HK-2 (cell line): Measurements from ENCODE around the gene MAGEA3.
"Not testable (repeated sequence)": the region's sequence is repeated elsewhere in the genome, so short reads cannot be mapped to it uniquely, and the experiment has no call there.

Experiments
- DNase-seq: peaks from one replicate; pipeline ENCODE4 v3.0.0-alpha.2; 2018; ENCODE audit not compliant: unreplicated experiment

The MAGEA3 gene

GRCh38 chrX:152735860-152736511, 37.4 kb downstream of the MAGEA3 start:
- DNase-seq, result no peak

- not testable (repeated sequence) for DNase-seq
Measured at GRCh38 chrX:152736528-152736927, 37.9 kb downstream of the MAGEA3 start.

GRCh38 chrX:152738560-152738959, 40.0 kb downstream of the MAGEA3 start:
- DNase-seq, result no peak
